Glutamatergic neuron (in vitro differentiated cells): Measurements from ENCODE around the gene SMARCAD1. TPM values are rescaled to one million over a fixed set of nuclear protein-coding genes. Genes with fewer than 3 reads are reported as not detected.

Experiments
- DNase-seq: peaks from one replicate; pipeline ENCODE4 v3.0.0; 2022
- H3K27ac Mint-ChIP-seq: one replicate; pipeline ENCODE4 v1.8.0; 2020; ENCODE audit warnings: mild to moderate bottlenecking, mixed read lengths, inconsistent platforms; ENCODE audit not compliant: unreplicated experiment
- H3K27me3 Mint-ChIP-seq: one replicate; pipeline ENCODE4 v1.8.0; 2020; ENCODE audit warnings: mild to moderate bottlenecking, moderate library complexity, mixed read lengths, inconsistent platforms; ENCODE audit not compliant: unreplicated experiment
- H3K36me3 Mint-ChIP-seq: one replicate; pipeline ENCODE4 v1.8.0; 2020; ENCODE audit warnings: mild to moderate bottlenecking, mixed read lengths, inconsistent platforms; ENCODE audit not compliant: unreplicated experiment
- H3K4me1 Mint-ChIP-seq: one replicate; pipeline ENCODE4 v1.8.0; 2020; ENCODE audit warnings: mild to moderate bottlenecking, low read depth, mixed read lengths, inconsistent platforms; ENCODE audit not compliant: unreplicated experiment
- H3K4me3 Mint-ChIP-seq: one replicate; pipeline ENCODE4 v1.8.0; 2020; ENCODE audit warnings: mild to moderate bottlenecking, mixed read lengths, inconsistent platforms; ENCODE audit not compliant: unreplicated experiment
- H3K9me3 Mint-ChIP-seq: one replicate; pipeline ENCODE4 v1.8.0; 2020; ENCODE audit warnings: mild to moderate bottlenecking, moderate library complexity, mixed read lengths, inconsistent platforms; ENCODE audit not compliant: unreplicated experiment
- total RNA-seq: library from RNA; stranded (reverse); fragmentation: NEBNext Ultra II Directional; extraction: Animal tissue kit (Norgen Biotek cat#: 25700); gene quantifications from one replicate; pipeline ENCODE4 v1.2.1, GENCODE V29; 2021; ENCODE audit not compliant: unreplicated experiment
- TF ChIP-seq, protein P1 (sequence below): fragments of 200-600 bp; sonication (generic); IDR thresholded peaks from one replicate; pipeline ENCODE4 v1.5.0; 2021; ENCODE audit not compliant: partially characterized antibody, unreplicated experiment

Gene SMARCAD1
- total RNA-seq, 1 donor from 2014 or later: 74.8 TPM

GRCh38 chr4:94226763-94227162 is 19.1 kb downstream of the SMARCAD1 start:
- no peak overlapping the region for H3K4me3 Mint-ChIP-seq
- TF ChIP-seq, protein P1, sequence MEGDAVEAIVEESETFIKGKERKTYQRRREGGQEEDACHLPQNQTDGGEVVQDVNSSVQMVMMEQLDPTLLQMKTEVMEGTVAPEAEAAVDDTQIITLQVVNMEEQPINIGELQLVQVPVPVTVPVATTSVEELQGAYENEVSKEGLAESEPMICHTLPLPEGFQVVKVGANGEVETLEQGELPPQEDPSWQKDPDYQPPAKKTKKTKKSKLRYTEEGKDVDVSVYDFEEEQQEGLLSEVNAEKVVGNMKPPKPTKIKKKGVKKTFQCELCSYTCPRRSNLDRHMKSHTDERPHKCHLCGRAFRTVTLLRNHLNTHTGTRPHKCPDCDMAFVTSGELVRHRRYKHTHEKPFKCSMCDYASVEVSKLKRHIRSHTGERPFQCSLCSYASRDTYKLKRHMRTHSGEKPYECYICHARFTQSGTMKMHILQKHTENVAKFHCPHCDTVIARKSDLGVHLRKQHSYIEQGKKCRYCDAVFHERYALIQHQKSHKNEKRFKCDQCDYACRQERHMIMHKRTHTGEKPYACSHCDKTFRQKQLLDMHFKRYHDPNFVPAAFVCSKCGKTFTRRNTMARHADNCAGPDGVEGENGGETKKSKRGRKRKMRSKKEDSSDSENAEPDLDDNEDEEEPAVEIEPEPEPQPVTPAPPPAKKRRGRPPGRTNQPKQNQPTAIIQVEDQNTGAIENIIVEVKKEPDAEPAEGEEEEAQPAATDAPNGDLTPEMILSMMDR: no peak
- H3K4me1 Mint-ChIP-seq: peaks cover 7% of the 10 kb centered on the region
- H3K9me3 Mint-ChIP-seq: no peaks in the 10 kb centered on the region
- no peak overlapping the region for H3K27ac Mint-ChIP-seq
- DNase-seq: no peak
- no peaks in the 10 kb centered on the region for H3K27me3 Mint-ChIP-seq
- H3K36me3 Mint-ChIP-seq: peaks cover 7% of the 10 kb centered on the region

- Mint-ChIP-seq H3K27ac (no peak overlapping the region), H3K4me1 (peaks cover 7% of the 10 kb centered on the region), H3K27me3 (no peaks in the 10 kb centered on the region), H3K36me3 (peaks cover 7% of the 10 kb centered on the region), H3K9me3 (peaks cover 1% of the 10 kb centered on the region), H3K4me3 (no peak overlapping the region)
- DNase-seq: no peak
- TF ChIP-seq, protein P1: no peak
Observed at GRCh38 chr4:94228493-94229216, 21.0 kb downstream of the SMARCAD1 start.

- H3K36me3 Mint-ChIP-seq: no peaks in the 10 kb centered on the region
- H3K27ac Mint-ChIP-seq: no peak overlapping the region
- H3K4me1 Mint-ChIP-seq: peaks cover 2% of the 10 kb centered on the region
Observed at GRCh38 chr4:94232519-94232918, 24.9 kb downstream of the SMARCAD1 start.

DNA sequence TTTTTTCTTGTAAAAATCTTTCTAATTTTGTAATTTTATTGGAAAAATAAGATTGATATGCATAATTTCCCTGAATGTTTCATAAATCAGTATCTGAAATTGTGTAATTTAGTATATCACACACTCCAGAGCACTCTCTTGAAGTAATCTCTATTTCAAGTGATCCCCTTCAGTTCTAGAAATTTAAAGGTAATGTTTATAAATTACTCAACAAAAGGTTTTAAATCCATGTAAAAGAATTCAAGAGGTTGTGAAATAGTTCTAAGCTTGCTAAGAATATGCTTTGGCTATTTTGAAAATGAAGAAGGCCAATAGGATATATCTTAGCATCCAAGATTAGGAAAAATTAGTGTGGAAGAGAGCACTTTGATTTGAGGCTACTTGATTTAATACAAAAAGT is 28.2 kb downstream of the SMARCAD1 start:
- no peaks in the 10 kb centered on the region for H3K4me1 Mint-ChIP-seq
- no peaks in the 10 kb centered on the region for H3K36me3 Mint-ChIP-seq
- no peaks in the 10 kb centered on the region for H3K27me3 Mint-ChIP-seq
- no peak overlapping the region for H3K27ac Mint-ChIP-seq
- H3K4me3 Mint-ChIP-seq: no peak overlapping the region
- H3K9me3 Mint-ChIP-seq: peaks cover 1% of the 10 kb centered on the region
- no peak for DNase-seq
- TF ChIP-seq, protein P1: no peak

More at GRCh38 chr4:94232519-94232918, 24.9 kb downstream of the SMARCAD1 start:
- H3K9me3 Mint-ChIP-seq: peaks cover 1% of the 10 kb centered on the region
- H3K27me3 Mint-ChIP-seq: no peaks in the 10 kb centered on the region
- DNase-seq: no peak
- H3K4me3 Mint-ChIP-seq: no peak overlapping the region
- TF ChIP-seq, protein P1: no peak

GRCh38 chr4:94237271-94237670 is 29.6 kb downstream of the SMARCAD1 start:
- Mint-ChIP-seq H3K9me3 (peaks cover under 1% of the 10 kb centered on the region), H3K27ac (no peak overlapping the region), H3K4me1 (no peaks in the 10 kb centered on the region), H3K4me3 (no peak overlapping the region), H3K36me3 (no peaks in the 10 kb centered on the region), H3K27me3 (no peaks in the 10 kb centered on the region)
- TF ChIP-seq, protein P1: no peak
- no peak for DNase-seq
